ENCODE data around the gene TMA7.

TMA7 gene

DNA sequence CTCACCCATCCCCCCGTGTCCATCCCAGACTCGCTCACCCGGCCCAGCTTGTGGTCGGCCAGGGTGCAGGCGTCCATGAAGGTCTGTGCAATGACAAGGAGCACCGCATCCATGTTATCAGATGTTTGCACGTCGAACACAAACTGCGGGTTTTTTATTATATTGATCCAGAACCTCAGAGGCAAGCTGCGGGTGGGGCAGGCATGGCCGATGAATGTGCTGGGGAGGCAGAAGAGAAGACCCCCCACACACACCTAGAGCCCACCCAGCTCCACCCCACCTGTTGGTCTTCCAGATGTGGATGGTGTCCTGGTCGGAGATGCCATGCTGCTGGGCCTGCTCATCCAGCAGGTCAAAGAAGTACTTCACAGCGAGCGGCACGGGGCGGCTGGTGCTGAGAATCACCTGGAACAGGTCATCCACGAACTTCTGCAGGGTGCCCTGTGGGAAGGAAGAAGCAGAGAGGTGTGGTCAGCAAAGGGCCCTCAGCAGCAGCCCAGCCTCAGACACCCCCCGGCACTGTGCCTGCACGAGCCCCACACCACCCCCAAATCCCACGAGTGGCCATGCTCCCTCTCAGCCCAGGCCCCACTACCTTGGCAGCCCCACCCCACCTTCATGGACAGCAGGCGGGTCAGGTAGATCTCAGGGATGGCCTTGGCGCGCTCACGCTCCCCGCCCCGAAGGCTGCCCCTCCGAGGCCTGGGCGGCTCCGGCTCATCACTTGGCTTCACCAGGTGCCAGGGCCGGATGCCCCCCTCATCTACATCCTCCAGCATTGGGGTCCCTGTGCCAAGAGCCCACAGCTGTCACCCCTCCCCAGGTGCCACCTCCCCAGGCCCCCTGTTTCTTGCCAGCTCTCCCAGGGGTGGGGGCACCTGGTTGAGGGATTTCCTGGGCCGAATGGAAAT is 30.5 kb upstream of the TMA7 start:
- DNase-seq = no peak

DNA sequence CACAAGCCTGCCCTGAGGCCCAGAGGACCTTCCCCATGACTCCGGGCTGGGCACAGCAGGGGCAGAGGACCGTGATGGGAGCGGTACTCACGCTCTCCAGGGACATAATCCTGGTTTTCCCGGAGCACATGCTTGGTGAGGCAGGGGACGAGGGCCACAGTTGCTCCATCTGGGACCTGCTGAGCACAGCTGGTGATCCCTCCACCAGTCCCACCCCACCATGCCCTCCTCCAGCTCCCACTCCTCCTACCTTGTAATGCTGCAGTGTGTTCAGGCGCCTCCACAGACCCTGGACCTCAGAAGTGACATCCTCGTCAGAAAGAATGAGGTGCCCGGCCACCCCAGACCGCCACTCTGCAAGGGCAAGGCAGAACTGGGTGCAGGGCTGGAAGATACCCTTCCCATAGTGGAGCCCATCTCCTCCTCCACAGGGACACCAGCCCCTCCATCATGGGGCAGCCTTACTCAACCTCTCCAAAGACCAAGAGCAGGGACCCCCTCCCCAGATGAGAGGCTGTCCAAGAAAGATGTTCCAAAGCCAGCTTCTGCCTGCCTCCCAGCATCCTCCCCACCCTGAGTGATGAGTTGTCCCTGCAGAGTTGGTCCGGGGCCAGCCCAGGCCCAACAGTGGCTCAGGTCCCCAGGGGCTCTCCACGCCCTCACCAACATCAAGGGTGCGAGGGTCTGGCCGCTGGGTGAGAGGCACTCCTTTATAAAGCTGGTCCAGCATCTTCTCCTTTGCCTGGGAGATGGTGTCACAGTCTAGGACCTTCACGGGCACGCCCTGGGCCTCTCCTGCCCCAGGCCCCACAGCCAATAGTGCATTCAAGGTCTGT is 29.6 kb upstream of the TMA7 start:
- no peak for DNase-seq

DNA sequence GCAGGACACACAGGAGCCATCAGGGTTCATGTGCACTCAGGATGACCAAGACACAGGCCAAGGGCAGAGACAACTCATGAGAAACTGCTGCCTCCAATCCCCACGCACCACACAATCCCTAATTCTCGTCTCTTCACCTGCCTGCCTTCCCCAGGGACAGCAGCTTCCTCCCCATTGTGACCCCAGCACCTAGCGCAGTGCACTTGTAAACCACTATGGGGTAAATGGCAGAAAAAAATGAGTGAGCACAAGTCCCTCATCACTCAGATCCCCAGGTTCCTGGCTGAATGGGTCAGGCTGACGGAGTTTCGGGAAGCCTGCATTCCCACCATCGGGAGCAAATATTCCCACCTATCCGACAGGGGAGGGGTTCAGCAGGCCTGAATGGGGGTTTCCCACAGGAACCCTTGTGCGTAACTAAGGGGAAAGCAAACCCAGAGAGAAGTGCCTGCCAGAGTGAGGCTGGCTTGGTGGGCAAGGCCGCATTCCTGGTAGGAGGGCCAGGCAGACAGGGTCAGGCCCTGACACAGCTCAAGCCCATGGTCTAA is 28.9 kb upstream of the TMA7 start:
- no peak for DNase-seq

DNA sequence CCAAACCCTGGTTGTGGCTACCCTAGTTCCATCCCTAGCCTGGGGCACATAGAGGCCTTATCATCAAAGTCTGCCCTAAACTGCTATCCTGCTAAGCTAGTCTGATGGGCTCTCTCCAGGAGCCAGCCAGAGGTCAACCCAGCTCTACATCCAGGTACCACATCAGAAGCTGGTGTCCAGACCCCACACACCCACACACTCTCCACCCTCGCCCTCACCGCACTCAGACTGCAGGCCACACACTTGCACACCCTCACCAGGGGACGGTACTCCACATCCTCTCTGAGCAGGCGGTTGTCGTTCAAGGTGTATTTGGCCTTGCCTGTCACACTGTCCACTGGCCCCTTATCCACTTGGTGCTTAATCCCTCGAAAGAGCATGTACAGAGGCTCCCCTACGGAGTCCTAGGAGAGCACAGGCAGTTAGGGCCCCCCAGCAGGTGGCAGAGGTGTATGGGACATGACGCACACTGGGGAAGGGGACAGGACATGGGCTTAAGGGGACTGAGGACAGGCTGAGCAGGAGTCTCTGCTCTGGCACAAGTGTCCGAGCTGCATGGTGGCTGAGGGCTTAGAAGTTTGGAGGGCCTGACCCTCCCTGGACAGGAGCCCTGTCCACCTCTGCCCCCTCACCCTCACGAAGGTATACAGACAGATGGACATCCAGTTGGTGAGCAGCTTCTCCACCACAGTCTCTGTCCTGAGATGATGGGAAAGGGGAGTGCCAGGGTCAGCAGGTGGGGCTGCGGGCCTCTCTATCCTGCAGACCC is 28.3 kb upstream of the TMA7 start:
- DNase-seq = no peak

DNA sequence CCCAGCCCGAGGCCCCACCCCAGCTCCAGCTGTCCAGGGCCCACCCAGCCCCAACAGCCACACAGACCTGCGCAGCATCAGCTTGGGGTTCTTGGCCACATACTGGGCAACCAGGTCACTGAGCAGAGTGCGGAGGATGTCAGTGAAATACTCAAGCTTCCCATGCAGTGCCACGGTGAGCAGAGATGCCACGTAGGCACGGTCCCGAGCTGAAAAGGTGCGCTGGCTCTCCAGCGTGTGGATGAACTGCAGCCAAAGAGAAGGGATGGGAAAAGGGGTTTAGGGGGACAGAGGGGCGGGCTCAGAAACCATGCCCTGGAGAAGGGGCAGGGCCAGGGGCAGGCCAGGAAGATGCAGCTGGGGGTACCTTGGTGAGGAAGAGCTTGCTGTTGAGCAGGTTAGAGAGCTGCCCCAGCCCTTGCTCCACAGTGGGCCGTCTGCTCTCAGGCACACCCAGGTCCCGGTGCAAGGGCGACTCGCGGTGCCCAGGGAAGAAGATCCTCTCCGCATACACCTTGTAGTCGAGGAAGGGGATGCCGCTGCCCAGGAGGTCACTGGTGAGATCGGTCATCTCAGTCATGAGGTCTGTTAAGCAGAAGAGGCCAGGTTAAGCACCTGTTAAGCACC is 27.6 kb upstream of the TMA7 start:
- no peak for DNase-seq

DNA sequence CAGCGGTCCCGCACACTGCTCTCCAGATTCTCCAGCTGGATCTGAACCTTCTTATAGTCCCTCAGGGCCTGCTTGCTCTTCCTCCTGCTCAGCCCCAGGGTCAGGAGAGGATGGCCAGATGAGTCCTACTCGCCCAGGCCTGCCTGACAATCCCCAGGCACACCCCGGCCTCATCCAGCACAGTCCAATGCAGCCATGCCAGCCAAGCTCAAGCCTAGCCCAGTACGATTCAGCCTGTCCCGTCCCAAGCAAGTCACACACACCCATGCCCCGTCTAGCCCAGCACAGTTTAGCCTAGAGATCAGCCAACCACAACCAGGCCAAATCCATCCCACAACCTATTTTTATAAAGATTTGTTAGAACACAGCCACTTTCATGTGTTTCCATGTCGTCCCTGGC is 27.0 kb upstream of the TMA7 start:
- DNase-seq = no peak

DNA sequence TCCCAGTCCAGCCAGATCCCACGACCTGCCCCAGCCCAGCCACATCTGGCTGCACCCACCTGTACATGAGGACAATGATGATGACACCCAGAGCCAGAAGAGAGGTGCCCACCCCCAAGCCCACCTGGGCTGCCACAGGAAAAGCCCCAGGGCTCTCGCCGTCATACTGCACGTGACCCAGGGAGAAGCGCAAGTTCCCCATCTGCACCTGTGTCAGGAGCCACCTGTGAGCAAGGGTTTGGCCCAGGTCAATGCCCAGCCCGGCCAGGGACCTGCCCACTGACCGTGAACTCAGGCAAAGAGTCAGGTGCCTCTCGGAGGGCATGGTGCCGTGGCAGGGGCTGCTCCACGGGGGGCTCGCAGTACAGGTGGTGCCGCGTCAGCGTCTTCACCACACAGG is 26.4 kb upstream of the TMA7 start:
- DNase-seq = no peak

DNA sequence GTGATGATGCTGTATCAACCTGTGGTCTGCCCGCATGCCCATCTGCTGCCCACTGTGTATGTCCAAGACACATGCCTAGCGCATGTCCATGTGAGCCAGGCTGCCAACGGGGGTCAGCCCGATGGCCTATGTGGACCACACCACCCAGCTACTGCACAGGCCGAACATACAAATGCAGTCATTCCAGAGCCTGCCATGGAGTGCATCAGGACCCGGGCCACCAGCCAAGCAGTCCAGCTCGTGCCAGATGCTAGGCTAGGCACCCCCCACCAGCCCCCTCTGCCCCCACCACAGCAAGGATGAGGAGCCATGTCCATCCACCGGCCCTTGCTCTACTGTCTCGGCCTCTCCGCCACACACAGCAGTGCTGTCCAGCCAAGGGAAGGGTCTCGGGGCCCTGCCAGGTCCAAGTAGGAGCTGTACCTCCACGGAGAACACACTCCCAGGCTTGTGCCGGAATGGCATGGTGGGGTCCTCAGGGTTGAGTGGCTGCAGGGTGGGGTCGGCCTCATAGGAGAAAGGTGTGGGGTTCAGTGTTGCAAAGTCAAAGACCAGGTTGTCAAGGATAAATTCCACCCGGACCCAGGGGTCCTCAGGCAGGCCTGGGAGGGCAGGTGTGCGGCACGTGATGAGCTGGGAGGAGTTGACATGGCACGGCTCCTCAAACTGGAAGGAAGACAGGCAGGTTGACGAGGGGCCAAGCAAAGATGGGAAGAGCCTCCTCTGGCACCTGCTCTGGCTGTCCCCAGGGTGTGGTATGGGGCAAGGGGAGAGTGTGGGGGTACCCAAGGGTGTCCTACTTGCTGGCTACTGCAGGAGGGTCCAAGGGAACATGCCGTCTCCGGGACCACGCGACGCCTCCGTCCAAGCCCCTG is 25.4 kb upstream of the TMA7 start:
- no peak for DNase-seq

DNA sequence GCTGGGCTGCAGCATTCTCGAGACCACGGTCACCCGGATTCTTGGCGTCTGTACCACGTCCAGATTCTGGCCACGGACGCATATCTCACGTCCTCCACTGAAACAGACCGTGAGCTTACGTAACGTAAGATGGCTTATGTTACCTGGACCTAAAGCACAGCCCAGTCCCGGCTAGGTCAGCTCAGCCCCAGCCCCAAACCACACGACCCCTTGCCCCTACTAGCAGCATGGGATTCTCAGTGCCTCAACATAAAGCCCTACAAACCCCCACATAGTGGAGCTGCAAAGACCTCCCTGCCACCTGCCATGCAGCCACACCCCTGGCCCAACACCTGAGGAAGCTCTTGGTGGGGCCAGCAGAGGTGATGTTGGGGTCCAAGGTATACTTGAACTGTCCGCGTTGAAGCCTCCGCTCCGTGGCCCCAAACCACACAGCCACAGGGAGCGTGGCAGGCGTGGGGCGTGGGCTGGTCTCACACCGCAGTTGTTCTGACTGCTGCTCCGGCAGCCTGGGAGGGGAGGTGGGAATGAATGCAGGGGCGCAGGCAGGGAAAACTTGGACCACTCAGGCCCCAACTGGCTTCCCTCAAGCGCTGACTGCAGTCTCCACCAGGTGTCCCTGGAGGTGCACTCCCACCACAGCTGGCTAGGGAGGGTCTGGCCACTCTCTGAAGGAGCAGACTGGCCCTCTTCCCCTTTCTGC is 24.7 kb upstream of the TMA7 start:
- no peak for DNase-seq

DNA sequence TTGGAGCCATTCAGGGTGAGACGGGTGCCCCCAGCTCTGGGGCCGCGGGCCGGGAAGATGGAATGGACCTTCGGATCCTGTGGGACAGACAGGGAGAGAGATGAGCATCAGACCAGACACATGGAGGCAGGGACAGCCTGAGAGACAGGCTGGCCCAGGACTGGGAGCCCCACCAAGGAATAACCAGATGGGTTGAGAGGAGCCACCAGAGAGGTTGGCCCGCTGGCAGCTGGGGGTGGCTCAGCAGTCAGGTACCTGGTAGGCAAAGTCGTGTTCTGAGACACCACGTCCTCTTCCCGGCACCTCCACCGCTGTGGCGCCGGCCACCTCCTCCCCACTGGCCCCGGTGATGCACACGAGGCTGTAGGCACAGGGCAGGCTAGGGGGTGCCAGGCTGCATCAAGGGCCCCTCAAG is 24.0 kb upstream of the TMA7 start:
- DNase-seq = no peak

DNA sequence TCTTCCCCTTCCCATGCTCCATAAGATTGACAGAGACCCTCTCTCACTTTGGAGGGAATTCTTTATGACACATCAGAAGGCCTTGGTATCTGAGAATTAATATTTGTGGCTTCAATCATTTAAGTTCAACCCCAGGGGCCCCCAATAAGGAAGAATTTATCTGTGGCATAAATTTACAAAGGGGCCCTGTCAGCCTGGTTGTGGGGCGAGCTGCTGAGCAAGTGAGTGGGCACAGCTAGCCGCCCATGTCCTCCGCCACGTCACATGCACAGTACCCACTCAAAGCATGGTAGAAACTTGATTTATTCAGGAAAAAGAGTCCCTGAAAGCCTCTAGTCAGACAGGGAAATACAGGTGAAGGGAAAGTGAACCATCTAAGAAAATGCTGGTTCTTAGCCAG is 23.5 kb upstream of the TMA7 start:
- DNase-seq = no peak

DNA sequence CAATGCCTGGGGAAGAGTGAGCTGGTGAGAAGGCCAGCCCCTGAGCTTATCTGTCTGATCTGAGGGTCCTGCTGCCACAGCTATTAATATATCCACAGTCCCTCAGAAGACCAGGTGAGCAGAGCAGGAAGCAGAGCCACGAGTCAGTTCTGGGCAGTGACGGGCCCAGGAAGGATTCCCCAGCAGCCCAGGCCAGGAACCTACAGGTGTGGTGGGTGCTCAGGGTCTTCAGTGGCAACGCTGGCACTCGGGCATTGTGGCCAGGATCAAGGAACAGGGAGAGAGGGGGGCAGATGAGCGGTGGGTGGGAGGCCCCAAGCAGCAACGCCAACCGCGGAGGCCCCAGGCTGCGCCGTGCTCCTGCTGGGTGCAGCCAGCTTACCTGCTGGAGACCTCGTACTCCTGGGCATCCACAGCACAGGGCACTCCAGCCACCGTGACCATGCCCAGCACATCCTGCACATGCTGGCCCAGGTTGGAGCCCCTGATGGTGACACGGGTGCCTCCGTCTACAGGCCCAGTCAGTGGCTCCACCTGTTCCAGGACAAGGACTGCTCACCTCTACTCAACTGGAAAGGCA is 22.4 kb upstream of the TMA7 start:
- DNase-seq = no peak

DNA sequence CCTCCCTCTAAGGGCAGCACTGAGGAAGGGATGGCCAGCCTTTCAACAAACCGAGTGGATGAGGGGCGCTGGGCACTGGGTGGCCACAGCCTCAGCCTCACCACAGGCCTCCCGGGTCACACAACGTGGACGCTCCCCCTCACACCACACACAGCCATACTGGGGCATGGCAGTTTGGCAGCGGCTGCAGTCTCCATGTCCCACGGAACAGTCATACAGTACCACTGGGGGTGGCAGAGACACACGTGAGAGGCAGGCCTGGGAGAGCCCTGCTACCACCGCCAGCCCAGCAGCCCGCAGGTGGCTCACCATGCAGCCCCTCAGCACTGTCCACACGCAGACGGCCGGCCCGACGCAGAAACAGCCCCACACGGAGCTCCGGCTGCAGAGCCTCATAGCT is 21.9 kb upstream of the TMA7 start:
- DNase-seq = no peak

DNA sequence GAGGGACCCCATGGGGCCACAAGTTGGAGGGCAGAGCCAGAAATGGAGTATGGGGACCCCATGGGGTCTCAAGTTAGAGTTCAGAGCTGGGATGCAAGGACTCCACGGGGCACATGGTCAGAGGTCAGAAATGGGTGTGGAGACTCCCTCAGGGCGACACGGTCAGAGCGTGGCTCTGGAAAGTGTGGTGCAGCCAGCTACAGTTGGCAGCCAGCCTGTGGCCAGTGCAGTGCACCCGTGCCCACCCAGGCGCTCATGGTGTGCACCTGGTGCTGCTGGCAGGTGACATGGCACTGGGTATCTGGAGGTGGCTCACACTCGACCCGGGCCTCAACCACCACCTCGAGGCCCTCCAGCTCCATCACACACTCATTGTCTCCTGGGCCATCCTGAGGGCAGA is 21.4 kb upstream of the TMA7 start:
- no peak for DNase-seq

DNA sequence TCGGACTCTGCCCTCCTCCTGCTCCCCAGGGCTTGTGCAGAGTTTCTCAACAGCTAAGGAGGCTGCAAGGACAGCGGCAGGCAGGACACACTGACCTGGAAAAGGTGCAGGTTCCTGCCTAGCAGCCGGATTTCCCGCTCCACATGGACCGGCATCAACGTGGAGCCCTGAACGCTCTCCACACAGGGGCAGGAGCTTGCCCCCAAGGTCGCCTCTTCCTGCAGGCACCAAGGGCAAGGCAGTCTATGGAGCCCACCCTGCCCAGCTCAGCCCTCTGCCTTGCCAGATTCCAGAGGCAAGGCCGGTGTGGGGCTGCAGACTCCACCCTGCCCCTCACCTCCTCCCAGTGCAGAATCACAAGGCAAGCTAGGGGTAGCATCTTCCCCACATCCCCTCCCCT is 20.9 kb upstream of the TMA7 start:
- no peak for DNase-seq

DNA sequence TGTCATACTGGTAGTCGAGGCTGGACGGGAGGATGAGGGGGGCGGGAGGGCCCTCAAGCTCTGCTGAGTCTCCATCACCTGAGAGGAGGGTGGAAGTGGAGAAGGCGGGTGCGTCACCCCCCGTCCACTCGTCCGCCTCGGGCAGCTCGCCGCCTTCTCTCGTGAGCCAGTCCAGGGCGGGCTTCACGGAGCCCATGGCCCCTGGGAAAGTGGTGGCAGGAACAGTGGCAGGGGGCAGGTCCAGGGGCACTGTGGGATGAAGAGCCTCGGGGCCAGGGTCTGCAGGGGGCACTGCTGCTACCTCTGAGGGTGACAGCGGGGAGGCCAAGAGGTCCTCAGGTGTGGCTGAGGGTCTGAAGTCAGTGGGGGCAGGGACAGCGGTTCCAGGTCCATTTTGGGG is 20.5 kb upstream of the TMA7 start:
- no peak for DNase-seq

DNA sequence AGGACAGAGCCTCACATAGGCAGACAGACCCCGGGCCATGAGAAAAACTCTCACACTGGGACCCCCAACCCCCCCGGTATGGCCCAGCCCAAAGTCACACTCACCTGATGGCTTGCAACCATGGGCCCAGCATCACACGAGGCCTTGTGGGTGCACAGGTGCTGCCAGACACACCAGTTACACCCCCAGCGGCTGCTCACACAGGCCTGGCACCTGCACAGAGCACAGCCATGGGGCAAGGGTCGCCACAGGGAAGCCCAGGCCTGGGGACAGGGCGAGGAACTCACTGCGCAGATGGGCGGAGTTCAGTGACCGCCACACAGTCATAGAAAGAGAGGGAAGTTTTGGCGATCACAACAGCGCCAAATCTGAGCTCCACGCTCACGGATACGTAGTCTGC is 19.5 kb upstream of the TMA7 start:
- DNase-seq = no peak

DNA sequence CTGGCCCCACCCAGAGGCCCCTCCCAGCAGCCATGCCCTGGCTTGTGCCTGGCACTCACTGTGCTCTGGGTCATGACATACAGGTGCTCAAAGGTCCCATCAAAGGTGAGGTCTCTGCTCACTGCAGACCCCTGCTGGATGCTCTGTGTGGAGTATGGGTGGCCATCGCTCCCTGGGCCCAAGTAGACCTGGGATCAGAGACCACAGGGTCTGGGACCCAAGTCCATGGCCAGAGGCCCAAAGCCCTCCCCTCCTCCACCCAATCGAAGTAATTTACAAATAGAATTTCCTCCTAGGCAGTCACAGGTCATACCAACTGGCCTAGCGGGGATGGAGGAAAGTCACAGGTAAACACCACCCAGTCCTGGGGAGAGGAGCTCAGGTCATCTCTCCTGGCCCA is 17.8 kb upstream of the TMA7 start:
- no peak for DNase-seq

DNA sequence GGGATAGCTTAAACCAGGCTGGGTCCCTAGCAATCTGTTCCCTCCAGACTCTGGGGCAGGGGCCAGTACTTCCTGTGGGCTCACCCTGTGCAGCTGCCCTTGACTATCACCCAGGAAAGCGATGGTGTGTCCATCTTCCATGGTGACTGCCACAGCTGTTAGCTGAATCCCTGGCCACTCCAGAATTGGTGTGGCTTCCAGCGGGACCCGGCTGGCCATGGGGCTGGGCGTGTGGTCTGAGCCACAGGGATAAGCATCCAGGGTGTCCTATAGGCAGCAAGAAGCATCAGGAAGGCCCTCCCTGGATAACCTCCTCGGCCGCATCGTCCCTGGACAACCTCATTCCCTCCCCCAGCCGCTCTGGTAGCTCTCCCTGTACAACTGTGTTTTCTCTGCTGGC is 17.4 kb upstream of the TMA7 start:
- DNase-seq = no peak

DNA sequence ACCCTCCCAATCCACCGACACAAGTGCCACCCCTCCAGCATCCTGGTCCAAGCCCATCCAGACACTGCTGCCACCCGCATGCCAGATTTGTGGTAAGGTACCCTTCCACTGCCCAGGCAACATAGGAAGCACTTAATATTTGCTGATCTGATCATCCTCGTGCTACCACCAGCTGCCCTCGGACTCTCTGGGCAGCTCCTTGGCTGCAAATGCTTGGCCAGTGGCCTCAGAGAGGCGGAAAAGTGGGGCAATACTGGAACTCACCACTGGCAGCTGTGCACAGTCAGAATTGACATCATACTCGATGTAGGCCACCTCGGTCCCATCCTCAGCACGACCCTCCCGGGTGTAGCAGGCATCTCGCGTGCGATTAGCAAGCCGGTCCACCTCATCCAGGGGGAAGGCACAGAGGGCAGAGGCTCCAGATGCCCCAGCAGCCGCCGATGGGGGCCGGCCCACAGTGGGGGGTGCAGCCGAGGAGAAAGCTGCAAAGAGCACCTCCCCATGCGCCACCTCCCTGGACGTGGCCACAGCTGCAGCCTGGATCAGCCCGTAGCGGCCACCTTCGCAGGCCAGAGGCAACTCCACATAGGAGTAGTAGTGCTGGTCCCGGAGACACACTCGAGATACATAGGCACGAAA is 16.7 kb upstream of the TMA7 start:
- DNase-seq = no peak

All from SW 1271 (cell line).